Adrenal gland (tissue), 12 donors: ENCODE data around the gene DENND5B. TPM values are rescaled to one million over a fixed set of nuclear protein-coding genes. Genes with fewer than 3 reads are reported as not detected.
A peak's percentile ranks its signal among the peaks of the same experiment; 100 is the strongest.

Experiments used
- DNase-seq, 7 donors: peaks; one replicate each; pipeline ENCODE4 v3.0.0-alpha.2; 2019 to 2020
- H3K27ac ChIP-seq, 5 donors: fragments of 200-600 bp; sonication (generic) in 4 of 5; 1 replicate in 3 of 5; 2 replicates in 2 of 5; pipeline versions ENCODE4 v1.5.1 to v1.8.0; 2016 to 2020; ENCODE audit warnings: mild to moderate bottlenecking in 1 of 5
- H3K27me3 ChIP-seq: fragments of 200-600 bp; 2 replicates; pipeline ENCODE4 v1.8.0; 2021
- H3K36me3 ChIP-seq, 2 donors: fragments of 200-600 bp; replicated peaks in 1 of 2; 1 replicate in 1 of 2; 2 replicates in 1 of 2; pipeline versions ENCODE4 v1.5.1 to v1.8.0; 2018 to 2022
- H3K4me1 ChIP-seq, 2 donors: fragments of 200-600 bp; replicated peaks in 1 of 2; 1 replicate in 1 of 2; 2 replicates in 1 of 2; pipeline versions ENCODE4 v1.5.1 to v1.8.0; 2018 to 2021
- H3K4me3 ChIP-seq, 4 donors: fragments of 200-600 bp; sonication (generic) in 3 of 4; one replicate each; pipeline ENCODE4 v1.5.1; 2016 to 2018
- H3K9me3 ChIP-seq, 3 donors: fragments of 200-600 bp; sonication (generic) in 1 of 3; replicated peaks in 1 of 3; 1 replicate in 2 of 3; 2 replicates in 1 of 3; pipeline versions ENCODE4 v1.5.1 to v1.8.0; 2016 to 2021
- CTCF ChIP-seq, 6 experiments: fragments of 450-650 bp in 4 of 6; fragments of 200-600 bp in 2 of 6; sonication (generic) in 1 of 6; IDR thresholded peaks; 1 replicate in 5 of 6; 2 replicates in 1 of 6; pipeline versions ENCODE4 v1.5.1 to v1.8.0; 2016 to 2021; ENCODE audit warnings: antibody characterized with exemption in 6 of 6, mild to moderate bottlenecking in 2 of 6, moderate library complexity in 1 of 6
- POLR2A ChIP-seq, 2 donors: fragments of 450-650 bp; IDR thresholded peaks; one replicate each; pipeline ENCODE4 v1.6.1; 2017; ENCODE audit warnings: antibody characterized with exemption in 2 of 2, mild to moderate bottlenecking in 2 of 2, moderate library complexity in 1 of 2
- WGBS, 4 donors: extraction: QIAGEN DNeasy Blood & Tissue Kit in 2 of 4; methylation state at CpG; one replicate each; pipeline versions ENCODE4 v1.1.5 to v1.1.7; 2013 to 2017; 5-methylcytosine and 5-hydroxymethylcytosine counted together
- intact Hi-C, 2 donors: fragments of 100-400 bp; cut with DNase I; formaldehyde crosslinking; loops; one replicate each; pipeline versions ENCODE4 v1.14.1 to v1.15.0; 2022 to 2023
- polyA plus RNA-seq, 3 donors: library from polyadenylated mRNA; stranded (reverse); fragments of 200-250 nt in 2 of 3; fragments of 350-450 nt in 1 of 3; fragmentation: Illumina TruSeq in 1 of 3; extraction: RNeasy Lipid Tissue Mini Kit (QIAGEN cat#74804) in 1 of 3; gene quantifications; one replicate each; pipeline ENCODE4 v1.2.3, GENCODE V29; 2013 to 2014
- total RNA-seq, 9 donors: library from RNA; depleted of rRNA in 4 of 9; stranded (reverse); fragments of >200 nt in 4 of 9; fragments of 120-200 nt in 1 of 9; fragmentation: NEBNext Ultra II Directional in 1 of 9; extraction: Animal tissue kit (Norgen Biotek cat#: 25700) in 1 of 9; gene quantifications; one replicate each; pipeline versions ENCODE4 v1.1.0 to v1.2.4, GENCODE V29; 2013 to 2023
- donor health status: healthy with polysubstance abuse.
- donor health status: Bipolar disorder and iron deficiency.
- donor health status: DM: yes; HTN: yes; CAD: no.
- donor health status: DM: no; HTN: no; CAD: no.
- donor health status: DM: no; HTN: no; CAD: no.
- donor health status: DM: yes; HTN: yes; CAD: no.

DENND5B gene
- total and polyA plus RNA-seq, 12 donors, result 4.2 to 32.5 (median 23.0) TPM

- 77 to 96% (median 86%) methylated on average over 7 of the region's 7 CpGs for WGBS, 4 donors
- intact Hi-C loops, result no loop called here
Observed at GRCh38 chr12:31626270-31626995, 35.5 kb upstream of the DENND5B start.

GRCh38 chr12:31622038-31622437 lies 31.1 kb upstream of the DENND5B start:
- intact Hi-C loops, result no loop called here
- no peak overlapping the region for H3K4me3 ChIP-seq
- no peaks in the 10 kb centered on the region for H3K4me1 ChIP-seq
- H3K27me3 ChIP-seq, result no peaks in the 10 kb centered on the region
- 90 to 98% (median 94%) methylated on average over 4 of the region's 4 CpGs for WGBS, 4 donors
- no peak for DNase-seq
- H3K36me3 ChIP-seq, result no peaks in the 10 kb centered on the region
- TF ChIP-seq POLR2A (IDR thresholded peaks at IDR 0.05) (no peak), CTCF (IDR thresholded peaks at IDR 0.05) (no peak)
- no peak overlapping the region for H3K27ac ChIP-seq
- no peaks in the 10 kb centered on the region for H3K9me3 ChIP-seq

More at GRCh38 chr12:31626270-31626995, 35.5 kb upstream of the DENND5B start:
- Histone ChIP-seq H3K27me3 (no peaks in the 10 kb centered on the region), H3K4me3 (no peak overlapping the region), H3K36me3 (no peaks in the 10 kb centered on the region), H3K27ac (no peak overlapping the region), H3K9me3 (no peaks in the 10 kb centered on the region), H3K4me1 (peaks cover 6 to 18% of the 10 kb centered on the region in 2 donors)
- DNase-seq, result no peak
- no peak for TF ChIP-seq CTCF (IDR thresholded peaks at IDR 0.05)
- no peak for TF ChIP-seq POLR2A (IDR thresholded peaks at IDR 0.05)

GRCh38 chr12:31620311-31620710 lies 29.4 kb upstream of the DENND5B start:
- H3K36me3 ChIP-seq, result no peaks in the 10 kb centered on the region
- H3K27ac ChIP-seq, result no peak overlapping the region
- WGBS, 4 donors, result 69 to 100% (median 98%) methylated on average over 2 of the region's 2 CpGs
- no peaks in the 10 kb centered on the region for H3K4me1 ChIP-seq
- H3K27me3 ChIP-seq, result no peaks in the 10 kb centered on the region
- TF ChIP-seq CTCF (IDR thresholded peaks at IDR 0.05), result no peak
- TF ChIP-seq POLR2A (IDR thresholded peaks at IDR 0.05), result no peak
- intact Hi-C loops, result no loop called here
- DNase-seq, result no peak
- no peak overlapping the region for H3K4me3 ChIP-seq
- no peaks in the 10 kb centered on the region for H3K9me3 ChIP-seq

GRCh38 chr12:31618228-31619025 lies 27.5 kb upstream of the DENND5B start:
- no peaks in the 10 kb centered on the region for H3K9me3 ChIP-seq
- intact Hi-C loops, result no loop called here
- H3K4me3 ChIP-seq, result no peak overlapping the region
- H3K27me3 ChIP-seq, result no peaks in the 10 kb centered on the region
- H3K4me1 ChIP-seq, result no peaks in the 10 kb centered on the region
- H3K36me3 ChIP-seq, result no peaks in the 10 kb centered on the region
- TF ChIP-seq CTCF (IDR thresholded peaks at IDR 0.05), result no peak
- TF ChIP-seq POLR2A (IDR thresholded peaks at IDR 0.05), result no peak
- DNase-seq, result peak in 3 of 7 donors; percentile 12 to 31 (median 25)
- 48 to 65% (median 62%) methylated on average over 3 of the region's 3 CpGs for WGBS, 4 donors
- peak overlapping the region in 1 of 5 donors; percentile 32 for H3K27ac ChIP-seq
